Measurements from ENCODE around the gene FAM13A.
"Not testable (repeated sequence)": the region's sequence is repeated elsewhere in the genome, so short reads cannot be mapped to it uniquely, and the experiment has no call there.

FAM13A gene

DNA sequence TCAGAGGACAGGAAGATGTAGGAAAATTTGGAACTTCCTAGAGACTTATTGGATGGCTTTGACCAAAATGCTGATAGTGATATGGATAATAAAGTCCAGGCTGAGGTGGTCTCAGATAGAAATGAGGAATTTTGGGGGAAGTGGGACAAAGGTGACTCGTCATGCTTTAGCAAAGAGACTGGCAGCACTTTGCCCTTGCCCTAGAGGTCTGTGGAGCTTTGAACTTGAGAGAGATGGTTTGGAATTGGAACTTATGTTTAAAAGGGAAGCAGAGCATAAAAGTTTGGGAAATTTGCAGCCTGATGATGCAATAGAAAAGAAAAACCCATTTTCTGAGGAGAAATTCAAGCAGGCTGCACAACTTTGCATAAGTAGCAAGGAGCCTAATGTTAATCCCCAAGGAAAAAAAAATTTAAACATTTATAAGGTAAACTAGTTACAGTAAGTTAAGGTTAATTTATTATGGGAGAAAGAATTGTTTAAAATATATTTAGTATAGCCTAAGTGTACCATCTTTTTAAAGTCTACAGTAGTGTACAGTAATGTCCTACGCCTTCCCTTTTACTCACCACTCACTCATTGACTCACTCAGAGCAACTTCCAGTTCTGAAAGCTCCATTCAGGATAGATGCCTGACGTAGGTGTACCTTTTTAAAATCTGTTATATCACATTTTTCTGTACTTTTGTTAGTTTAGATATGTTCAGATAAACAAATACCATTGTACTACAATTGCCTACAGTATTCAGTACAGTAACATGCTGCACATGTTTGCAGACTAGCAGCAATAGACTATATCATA, 101.2 kb downstream of the FAM13A start:
- no peak for DNase-seq

DNA sequence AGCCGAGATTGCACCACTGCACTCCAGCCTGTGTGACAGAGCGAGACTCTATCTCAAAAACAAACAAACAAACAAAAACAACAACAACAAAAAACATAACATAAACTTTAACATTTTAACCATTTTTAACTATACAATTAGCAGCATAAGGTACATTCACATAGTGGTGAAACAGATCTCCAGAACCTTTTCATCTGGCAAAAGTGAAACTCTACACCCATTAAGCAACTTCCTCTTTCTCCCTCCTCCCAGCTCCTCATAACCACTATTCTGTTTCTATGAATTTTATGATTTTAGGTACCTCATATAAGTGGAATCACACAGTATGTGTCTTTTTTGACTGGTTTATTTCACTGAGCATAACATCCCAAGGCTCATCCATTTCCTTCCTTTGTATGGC, 103.6 kb downstream of the FAM13A start:
- no peak for DNase-seq

DNA sequence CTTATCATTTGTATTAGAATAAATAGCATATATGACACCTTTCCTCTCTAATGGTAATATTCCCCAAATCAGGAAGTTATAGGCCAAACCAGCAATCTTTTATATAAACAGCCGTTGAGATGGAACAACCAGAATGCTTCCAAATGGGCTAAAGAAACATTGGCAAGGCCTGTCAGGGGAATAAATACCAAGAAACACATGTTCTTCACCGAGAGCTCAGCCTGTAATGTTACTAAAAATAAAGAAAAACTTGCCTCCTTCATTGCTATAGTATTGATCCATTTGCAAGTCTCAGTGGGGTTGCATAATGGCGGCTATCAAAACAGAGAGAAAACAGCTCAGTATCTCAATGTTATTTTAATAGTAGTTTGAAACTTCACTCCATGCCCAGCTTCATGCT, 104.9 kb downstream of the FAM13A start:
- DNase-seq = no peak

DNA sequence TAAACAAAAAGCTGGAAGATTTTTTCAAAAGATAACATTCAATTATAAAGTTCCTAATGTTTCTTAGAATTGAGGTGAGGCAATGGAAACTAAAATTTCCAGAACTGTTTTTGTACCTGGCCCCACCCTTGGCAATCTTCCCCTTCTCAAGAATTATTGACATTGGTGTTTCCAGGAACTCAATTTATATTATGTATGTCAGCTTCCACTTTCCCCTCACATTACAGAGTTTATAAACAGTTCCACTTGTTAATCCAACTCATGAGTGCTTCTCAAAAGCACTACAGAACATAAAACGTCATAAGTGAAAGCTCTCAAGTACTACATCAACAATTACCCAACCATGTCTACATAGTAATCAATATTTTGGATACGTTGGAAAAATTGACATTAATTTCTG, 107.4 kb downstream of the FAM13A start:
- DNase-seq = no peak

DNA sequence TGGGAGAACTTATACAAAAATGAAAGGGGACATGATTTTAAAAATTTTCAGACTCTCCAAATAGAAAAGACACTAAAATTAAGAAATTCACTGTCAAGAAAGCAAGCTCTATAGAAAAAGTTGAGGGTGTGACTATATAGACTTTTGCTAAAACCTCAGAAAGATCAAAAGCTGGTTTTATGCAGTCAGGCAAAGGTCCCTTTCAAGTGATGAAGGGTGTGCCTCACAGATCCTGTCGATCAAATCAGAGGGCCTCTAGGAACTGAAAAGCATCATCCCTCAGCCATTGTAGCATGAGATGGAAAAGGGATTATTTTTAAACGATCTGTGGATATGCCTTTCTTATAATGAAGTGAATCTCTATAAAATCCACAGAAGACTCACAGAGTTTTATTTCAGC, 116.5 kb downstream of the FAM13A start:
- DNase-seq = no peak

DNA sequence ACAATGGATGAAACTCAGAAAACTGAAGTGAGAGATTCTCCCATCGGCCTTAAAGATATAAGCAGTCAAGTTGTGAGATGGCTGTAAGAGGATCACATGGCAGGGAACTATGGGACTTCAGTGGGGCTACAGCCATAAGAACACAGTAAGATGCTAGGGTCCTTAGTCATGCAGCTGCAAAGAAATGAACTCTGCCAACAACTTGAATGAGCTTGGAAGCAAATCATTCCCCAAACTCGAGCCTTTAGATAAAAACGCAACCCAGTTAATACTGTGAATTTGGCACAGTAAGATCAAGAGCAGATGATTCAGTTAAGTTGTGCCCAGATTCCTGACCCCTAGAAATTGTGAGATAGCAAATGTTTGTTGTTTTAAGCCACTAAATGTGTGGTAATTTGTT, 117.3 kb downstream of the FAM13A start:
- peak; percentile 2 for DNase-seq

DNA sequence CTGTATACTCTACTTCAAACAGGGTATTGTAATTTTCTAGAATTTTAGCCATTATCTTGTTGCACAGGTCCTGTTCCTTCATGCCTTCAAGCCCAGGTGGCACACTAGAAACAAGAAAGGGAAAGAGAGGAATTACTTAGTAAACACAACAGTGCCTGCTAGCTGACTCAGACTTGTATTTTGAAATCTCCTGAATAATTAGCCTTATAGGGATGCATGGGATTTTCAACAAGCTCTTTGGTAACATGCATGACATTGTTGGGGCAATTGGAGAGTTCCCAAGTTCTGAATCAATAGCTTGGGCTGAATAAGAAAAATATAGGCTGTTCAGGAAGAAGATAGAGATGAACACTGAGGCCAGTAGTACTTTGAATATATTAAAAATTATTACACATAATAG, 118.8 kb downstream of the FAM13A start:
- peak; percentile 89 for DNase-seq

DNA sequence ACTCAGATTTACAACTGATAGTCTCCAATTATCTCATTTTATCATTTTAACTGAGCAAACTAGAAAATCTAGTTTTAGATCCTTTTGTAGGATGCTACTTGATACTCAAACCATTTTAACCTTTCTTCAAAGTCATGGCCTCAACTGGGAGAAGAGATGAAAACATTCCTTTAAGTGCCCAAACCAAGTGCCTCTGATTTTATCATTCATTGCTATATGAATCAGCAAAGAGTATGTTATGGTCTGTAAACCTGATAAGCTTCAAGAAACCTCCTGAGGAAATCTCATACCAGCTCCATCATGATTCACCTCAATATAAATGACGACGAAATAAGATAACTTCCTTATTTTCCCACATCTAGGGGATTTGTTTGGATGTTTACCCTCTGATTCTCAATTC, 119.9 kb downstream of the FAM13A start:
- no peak for DNase-seq

- no peak for DNase-seq
These were observed 123.4 kb downstream of the FAM13A start for GRCh38 chr4:88933414-88934160.

DNA sequence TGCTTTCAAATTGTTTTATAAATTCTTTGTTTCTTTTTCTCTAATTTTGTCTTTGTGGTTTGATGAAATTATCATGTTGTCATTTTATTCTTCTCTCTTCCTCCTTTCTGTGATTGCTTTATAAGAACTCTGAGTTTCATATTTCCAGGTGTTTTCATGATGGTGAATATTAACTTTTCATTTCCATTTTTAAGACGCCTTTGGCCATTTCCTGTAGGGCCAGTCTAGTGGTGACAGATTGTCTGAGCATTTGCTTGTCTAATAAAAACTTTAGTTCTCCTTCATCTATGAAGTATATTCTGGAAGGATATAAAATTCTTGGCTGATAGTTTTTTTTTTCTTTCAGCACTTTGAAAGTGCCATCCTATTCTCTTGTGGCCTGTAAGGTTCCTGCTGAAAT, 128.1 kb downstream of the FAM13A start:
- no peak for DNase-seq

- no peak for DNase-seq
These were observed 129.6 kb downstream of the FAM13A start for GRCh38 chr4:88927420-88927819.

GRCh38 chr4:88919056-88919455, 137.9 kb downstream of the FAM13A start:
- DNase-seq = no peak

- not testable (repeated sequence) for DNase-seq
These were observed 143.8 kb downstream of the FAM13A start for GRCh38 chr4:88913181-88913580.

DNA sequence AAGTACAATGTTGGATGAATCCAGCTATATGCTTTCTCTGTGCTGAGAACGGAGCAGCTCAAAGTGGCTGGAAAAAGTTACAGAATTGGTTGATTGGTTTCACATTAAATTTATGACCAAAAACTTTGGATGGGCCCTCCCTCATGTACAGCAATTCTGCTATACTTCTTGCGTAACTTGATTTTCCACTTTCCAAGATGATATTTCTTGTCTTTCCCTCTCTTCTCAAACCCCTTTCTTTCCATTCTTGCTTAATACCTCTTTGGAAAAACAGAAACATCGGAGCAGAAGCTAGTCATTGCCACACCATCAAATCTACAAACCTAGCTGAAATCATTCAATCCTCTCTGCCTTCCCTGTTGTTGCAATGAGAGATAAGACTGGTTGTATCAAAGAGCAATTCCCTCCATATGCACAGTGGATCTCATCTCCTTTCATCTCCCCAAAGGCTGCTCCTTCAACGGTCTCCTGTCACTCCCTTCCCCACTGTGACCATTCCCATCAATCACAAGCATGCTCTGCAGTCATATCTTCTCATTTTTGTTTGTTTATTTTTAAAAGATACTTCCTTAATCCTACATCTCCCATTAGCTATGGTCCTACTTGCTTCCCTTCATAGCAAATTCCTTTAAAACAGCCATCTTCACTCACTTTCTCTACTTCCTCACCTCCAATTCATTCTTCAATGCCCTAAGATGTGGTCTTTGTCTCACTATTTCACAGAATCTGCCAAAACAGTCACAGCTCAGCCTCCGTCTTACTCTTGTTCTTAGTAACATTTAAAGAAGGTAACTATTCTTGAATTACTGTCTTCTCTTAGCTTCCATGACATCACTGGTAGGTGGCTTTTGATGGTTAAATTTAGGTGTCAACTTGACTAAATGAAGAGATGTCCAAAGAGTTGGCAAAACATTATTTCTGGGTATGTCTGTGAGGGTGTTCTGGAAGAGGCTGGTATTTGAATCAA, 145.5 kb downstream of the FAM13A start:
- DNase-seq = no peak

- no peak for DNase-seq
These were observed 146.9 kb downstream of the FAM13A start for GRCh38 chr4:88910101-88910500.

DNA sequence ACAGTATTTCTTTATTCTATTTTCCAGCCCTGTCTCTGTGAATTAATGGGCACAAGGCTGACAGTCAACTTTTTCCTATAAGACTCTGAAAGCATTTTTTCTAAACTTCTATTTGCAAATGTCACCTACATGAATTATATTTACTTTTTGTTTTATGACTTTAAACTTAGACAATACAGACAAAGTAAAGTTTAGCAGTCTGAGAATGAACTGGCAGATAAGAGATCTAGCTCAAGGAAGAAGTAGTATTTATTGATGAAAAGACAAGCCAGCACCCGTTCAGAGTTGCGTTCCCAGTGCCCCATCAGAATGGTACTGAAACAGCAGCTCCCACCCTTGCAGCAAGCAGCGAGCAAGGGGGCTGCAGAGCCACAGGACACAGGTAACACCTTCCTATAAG, 148.5 kb downstream of the FAM13A start:
- DNase-seq = no peak

DNA sequence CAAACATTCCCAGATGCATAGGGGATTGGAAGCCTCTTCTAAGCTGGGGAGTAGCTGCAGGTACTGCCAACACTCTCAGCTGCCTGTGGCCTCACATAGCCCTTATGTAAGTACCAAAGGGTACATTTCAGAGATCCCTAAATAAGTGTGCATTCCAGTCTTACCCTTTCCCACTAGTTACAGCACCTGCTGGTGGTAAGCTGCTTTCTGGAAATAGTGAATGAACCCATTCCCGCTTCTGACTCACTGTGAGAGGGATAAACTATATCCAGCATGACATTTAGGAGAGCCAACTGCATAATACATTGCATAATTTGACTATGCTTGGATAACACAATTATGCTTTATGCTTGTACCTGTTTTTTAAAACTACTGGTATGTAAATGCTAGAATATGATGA, 149.0 kb downstream of the FAM13A start:
- DNase-seq = no peak

- no peak for DNase-seq
These were observed 149.5 kb downstream of the FAM13A start for GRCh38 chr4:88907478-88907877.

GRCh38 chr4:88904240-88904639, 152.7 kb downstream of the FAM13A start:
- not testable (repeated sequence) for DNase-seq

GRCh38 chr4:88900432-88900831, 156.6 kb downstream of the FAM13A start:
- peak; percentile 69 for DNase-seq

DNA sequence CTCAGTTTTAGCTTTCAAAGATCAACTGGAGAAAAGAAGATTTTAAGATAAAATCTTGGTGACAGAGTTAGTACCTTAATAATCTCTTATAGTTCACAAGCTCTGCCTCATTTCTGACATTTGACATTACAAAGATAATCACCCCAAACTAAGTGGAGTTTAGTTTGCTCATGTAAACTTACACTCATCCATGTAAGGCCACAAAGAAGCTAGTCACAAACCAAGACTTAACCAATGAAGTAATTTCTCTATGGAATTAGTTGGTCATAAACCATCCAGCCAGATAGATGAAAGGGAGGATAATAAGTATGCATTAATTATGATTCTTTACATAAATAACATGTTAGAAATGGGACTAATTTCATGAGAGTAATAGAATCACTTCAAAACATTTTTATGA, 159.2 kb downstream of the FAM13A start:
- DNase-seq = no peak

GRCh38 chr4:88897180-88897579, 159.8 kb downstream of the FAM13A start:
- DNase-seq = no peak

GRCh38 chr4:88893961-88894360, 163.0 kb downstream of the FAM13A start:
- DNase-seq = peak; percentile 19

Data from HCEC 1CT (cell line).